ENCODE measurements around the gene HBG1. TPM values are rescaled to one million over a fixed set of nuclear protein-coding genes. Genes with fewer than 3 reads are reported as not detected.

HBG1 gene
- total RNA-seq, 1 experiment from 2014 or later, result not detected

DNA sequence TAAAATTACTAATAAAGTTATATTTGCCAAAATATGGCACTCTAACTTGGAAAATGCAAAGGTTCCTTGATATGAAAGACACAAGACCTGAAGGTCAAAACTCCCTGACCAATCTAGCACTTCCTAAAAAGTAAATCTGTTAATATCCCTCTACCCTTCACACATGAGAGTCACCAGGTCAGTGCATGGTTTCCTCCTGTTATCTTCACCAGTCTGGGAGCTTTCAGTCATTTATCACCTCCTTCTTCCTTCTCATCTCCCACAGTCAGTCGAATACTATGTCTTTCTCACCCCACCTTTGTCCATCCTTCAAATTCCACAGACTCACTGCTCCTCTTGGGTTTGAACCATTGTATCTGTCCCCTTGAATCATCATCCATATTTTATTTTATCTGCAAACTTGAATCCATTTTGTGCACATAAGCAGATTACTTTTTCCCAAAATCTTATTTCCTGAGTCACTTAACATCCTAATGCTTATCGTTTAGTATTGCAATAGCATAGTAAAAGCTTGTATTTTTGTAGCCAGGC is 17.4 kb upstream of the HBG1 start:
- H3K23ac ChIP-seq (ENCODE audit: insufficient read length, low read depth, low read length), result no peak overlapping the region
- H3K4me1 Mint-ChIP-seq, result peaks cover 0 to 5% of the 10 kb centered on the region in 2 experiments; a peak in 2 of 4 replicates
- H3K4me1 ChIP-seq (ENCODE audit: insufficient read depth, low read length), result no peaks in the 10 kb centered on the region
- no peak for DNase-seq
- H3K14ac ChIP-seq (ENCODE audit: insufficient read depth, low read length), result no peak overlapping the region
- H3K9me3 Mint-ChIP-seq, result peaks cover 0 to 2% of the 10 kb centered on the region in 2 experiments; a peak in 3 of 5 replicates
- H3K27me3 ChIP-seq (ENCODE audit: insufficient read depth, low read length), result no peaks in the 10 kb centered on the region
- no peak overlapping the region for H3K56ac ChIP-seq (ENCODE audit: insufficient read length, low read depth, low read length)
- no peaks in the 10 kb centered on the region for H3K79me2 ChIP-seq (ENCODE audit: insufficient read depth, low read length)
- no peaks in the 10 kb centered on the region for H3K79me1 ChIP-seq (ENCODE audit: insufficient read depth, low read depth, low read length, poor library complexity, severe bottlenecking)
- no peak overlapping the region for H3K9ac ChIP-seq (ENCODE audit: extremely low read depth, insufficient read length, low read length)
- H3K27ac Mint-ChIP-seq, result no peak overlapping the region
- no peaks in the 10 kb centered on the region for H4K20me1 ChIP-seq (ENCODE audit: control insufficient read depth, insufficient read depth, insufficient read length)
- no peak overlapping the region for H2BK20ac ChIP-seq (ENCODE audit: low read depth, low read length, poor library complexity, severe bottlenecking)
- H4K5ac ChIP-seq (ENCODE audit: insufficient read length, low read depth, low read length), result no peak overlapping the region
- H3K18ac ChIP-seq (ENCODE audit: insufficient read length, low read depth, low read length), result no peak overlapping the region
- H2BK120ac ChIP-seq (ENCODE audit: low read depth, low read length, poor library complexity, severe bottlenecking), result no peak overlapping the region
- TF ChIP-seq, protein P1, sequence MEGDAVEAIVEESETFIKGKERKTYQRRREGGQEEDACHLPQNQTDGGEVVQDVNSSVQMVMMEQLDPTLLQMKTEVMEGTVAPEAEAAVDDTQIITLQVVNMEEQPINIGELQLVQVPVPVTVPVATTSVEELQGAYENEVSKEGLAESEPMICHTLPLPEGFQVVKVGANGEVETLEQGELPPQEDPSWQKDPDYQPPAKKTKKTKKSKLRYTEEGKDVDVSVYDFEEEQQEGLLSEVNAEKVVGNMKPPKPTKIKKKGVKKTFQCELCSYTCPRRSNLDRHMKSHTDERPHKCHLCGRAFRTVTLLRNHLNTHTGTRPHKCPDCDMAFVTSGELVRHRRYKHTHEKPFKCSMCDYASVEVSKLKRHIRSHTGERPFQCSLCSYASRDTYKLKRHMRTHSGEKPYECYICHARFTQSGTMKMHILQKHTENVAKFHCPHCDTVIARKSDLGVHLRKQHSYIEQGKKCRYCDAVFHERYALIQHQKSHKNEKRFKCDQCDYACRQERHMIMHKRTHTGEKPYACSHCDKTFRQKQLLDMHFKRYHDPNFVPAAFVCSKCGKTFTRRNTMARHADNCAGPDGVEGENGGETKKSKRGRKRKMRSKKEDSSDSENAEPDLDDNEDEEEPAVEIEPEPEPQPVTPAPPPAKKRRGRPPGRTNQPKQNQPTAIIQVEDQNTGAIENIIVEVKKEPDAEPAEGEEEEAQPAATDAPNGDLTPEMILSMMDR (conservative IDR thresholded peaks at IDR 0.05), result no peak
- no peak overlapping the region for H3K4ac ChIP-seq (ENCODE audit: low read depth, low read length)
- H2BK15ac ChIP-seq (ENCODE audit: low read depth, low read length), result no peak overlapping the region
- H4K91ac ChIP-seq (ENCODE audit: insufficient read length, low read depth, low read length), result no peak overlapping the region
- WGBS (ENCODE audit: extremely low coverage, insufficient read length, low lambda C conversion rate), result no CpG with 5 or more reads among the region's 2 CpGs
- no peaks in the 10 kb centered on the region for H3K23me2 ChIP-seq (ENCODE audit: insufficient read length, low read depth, low read length, poor library complexity, severe bottlenecking)
- H2AK5ac ChIP-seq (ENCODE audit: insufficient read length, low read length), result no peak overlapping the region
- H3K4me2 ChIP-seq (ENCODE audit: insufficient read depth, insufficient read length, low read length), result no peak overlapping the region
- no peak overlapping the region for H2BK5ac ChIP-seq (ENCODE audit: insufficient read length, low read length)
- H3K4me3 Mint-ChIP-seq, result no peak overlapping the region
- H3K9me3 ChIP-seq (ENCODE audit: control insufficient read depth, low read depth, low read length), result no peaks in the 10 kb centered on the region
- H3K27ac ChIP-seq (ENCODE audit: insufficient read length, low read depth, low read length), result no peak overlapping the region
- no peak overlapping the region for H4K8ac ChIP-seq (replicated peaks; ENCODE audit: insufficient read length, low read depth, low read length)
- no peak overlapping the region for H2BK12ac ChIP-seq (ENCODE audit: insufficient read length, low read depth, low read length)
- H3T11ph ChIP-seq (ENCODE audit: low read length), result no peak overlapping the region
- no peak overlapping the region for H2AFZ ChIP-seq (ENCODE audit: low read length)
- H3K27me3 Mint-ChIP-seq (ENCODE audit: low read depth), result peaks cover 3% of the 10 kb centered on the region
- H3K36me3 Mint-ChIP-seq (ENCODE audit: insufficient read depth in 1 of 3, low read depth in 3 of 3), result no peaks in the 10 kb centered on the region
